ENCODE measurements around the gene MACROD2. TPM values are rescaled to one million over a fixed set of nuclear protein-coding genes. Genes with fewer than 3 reads are reported as not detected.

Gene MACROD2
- total RNA-seq, 1 experiment from 2014 or later = 1.6 TPM

DNA sequence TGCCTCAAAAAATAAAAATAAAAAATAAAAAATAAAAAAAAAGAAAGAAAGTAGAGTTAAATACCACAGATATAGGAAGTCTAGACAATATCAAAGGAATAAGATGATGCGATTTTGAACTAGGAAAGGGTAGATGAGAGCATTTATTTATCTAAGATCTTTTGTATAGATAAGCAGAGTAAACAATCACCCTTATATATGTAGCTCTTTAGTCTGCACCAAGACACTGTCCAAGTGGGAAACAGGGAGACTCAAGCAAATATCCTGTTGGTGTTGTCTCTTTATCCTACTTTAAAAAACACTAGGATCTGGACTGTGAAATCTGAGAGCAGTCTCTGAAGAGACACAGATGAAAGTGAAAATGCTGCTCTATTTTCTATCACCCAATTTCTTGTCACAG, 929.1 kb downstream of the MACROD2 start:
- no peaks in the 10 kb centered on the region for H3K36me3 Mint-ChIP-seq (ENCODE audit: insufficient read depth in 1 of 3, low read depth in 3 of 3)

More for the DNA sequence above, 929.1 kb downstream of the MACROD2 start:
- Histone ChIP-seq H3K4me2 (ENCODE audit: insufficient read depth, insufficient read length, low read length) (no peak overlapping the region), H3K23ac (ENCODE audit: insufficient read length, low read depth, low read length) (no peak overlapping the region), H2BK120ac (ENCODE audit: low read depth, low read length, poor library complexity, severe bottlenecking) (no peak overlapping the region), H3K27ac (ENCODE audit: insufficient read length, low read depth, low read length) (no peak overlapping the region), H2AK5ac (ENCODE audit: insufficient read length, low read length) (no peak overlapping the region), H3K14ac (ENCODE audit: insufficient read depth, low read length) (no peak overlapping the region), H3K79me2 (ENCODE audit: insufficient read depth, low read length) (no peaks in the 10 kb centered on the region), H3K9ac (ENCODE audit: extremely low read depth, insufficient read length, low read length) (no peak overlapping the region), H3K56ac (ENCODE audit: insufficient read length, low read depth, low read length) (no peak overlapping the region), H2AFZ (ENCODE audit: low read length) (no peak overlapping the region), H3K4me1 (ENCODE audit: insufficient read depth, low read length) (no peaks in the 10 kb centered on the region), H3K27me3 (ENCODE audit: insufficient read depth, low read length) (no peaks in the 10 kb centered on the region), H3K4ac (ENCODE audit: low read depth, low read length) (no peak overlapping the region), H2BK12ac (ENCODE audit: insufficient read length, low read depth, low read length) (no peak overlapping the region), H3T11ph (ENCODE audit: low read length) (no peak overlapping the region), H4K5ac (ENCODE audit: insufficient read length, low read depth, low read length) (no peak overlapping the region), H3K9me3 (ENCODE audit: control insufficient read depth, low read depth, low read length) (no peaks in the 10 kb centered on the region), H4K8ac (replicated peaks; ENCODE audit: insufficient read length, low read depth, low read length) (no peak overlapping the region), H2BK15ac (ENCODE audit: low read depth, low read length) (no peak overlapping the region), H4K91ac (ENCODE audit: insufficient read length, low read depth, low read length) (no peak overlapping the region), H3K23me2 (ENCODE audit: insufficient read length, low read depth, low read length, poor library complexity, severe bottlenecking) (peaks cover 3% of the 10 kb centered on the region), H3K79me1 (ENCODE audit: insufficient read depth, low read depth, low read length, poor library complexity, severe bottlenecking) (no peaks in the 10 kb centered on the region), H2BK20ac (ENCODE audit: low read depth, low read length, poor library complexity, severe bottlenecking) (no peak overlapping the region), H3K18ac (ENCODE audit: insufficient read length, low read depth, low read length) (no peak overlapping the region), H2BK5ac (ENCODE audit: insufficient read length, low read length) (no peak overlapping the region), H4K20me1 (ENCODE audit: control insufficient read depth, insufficient read depth, insufficient read length) (no peaks in the 10 kb centered on the region)
- peaks cover 27 to 30% of the 10 kb centered on the region in 2 experiments for H3K4me1 Mint-ChIP-seq
- H3K27ac Mint-ChIP-seq = no peak overlapping the region
- TF ChIP-seq, protein P1, sequence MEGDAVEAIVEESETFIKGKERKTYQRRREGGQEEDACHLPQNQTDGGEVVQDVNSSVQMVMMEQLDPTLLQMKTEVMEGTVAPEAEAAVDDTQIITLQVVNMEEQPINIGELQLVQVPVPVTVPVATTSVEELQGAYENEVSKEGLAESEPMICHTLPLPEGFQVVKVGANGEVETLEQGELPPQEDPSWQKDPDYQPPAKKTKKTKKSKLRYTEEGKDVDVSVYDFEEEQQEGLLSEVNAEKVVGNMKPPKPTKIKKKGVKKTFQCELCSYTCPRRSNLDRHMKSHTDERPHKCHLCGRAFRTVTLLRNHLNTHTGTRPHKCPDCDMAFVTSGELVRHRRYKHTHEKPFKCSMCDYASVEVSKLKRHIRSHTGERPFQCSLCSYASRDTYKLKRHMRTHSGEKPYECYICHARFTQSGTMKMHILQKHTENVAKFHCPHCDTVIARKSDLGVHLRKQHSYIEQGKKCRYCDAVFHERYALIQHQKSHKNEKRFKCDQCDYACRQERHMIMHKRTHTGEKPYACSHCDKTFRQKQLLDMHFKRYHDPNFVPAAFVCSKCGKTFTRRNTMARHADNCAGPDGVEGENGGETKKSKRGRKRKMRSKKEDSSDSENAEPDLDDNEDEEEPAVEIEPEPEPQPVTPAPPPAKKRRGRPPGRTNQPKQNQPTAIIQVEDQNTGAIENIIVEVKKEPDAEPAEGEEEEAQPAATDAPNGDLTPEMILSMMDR (conservative IDR thresholded peaks at IDR 0.05) = no peak
- no peak overlapping the region for H3K4me3 Mint-ChIP-seq
- WGBS (ENCODE audit: extremely low coverage, insufficient read length, low lambda C conversion rate) = no CpG with 5 or more reads among the region's 1 CpG
- DNase-seq = no peak
- no peaks in the 10 kb centered on the region for H3K9me3 Mint-ChIP-seq
- no peaks in the 10 kb centered on the region for H3K27me3 Mint-ChIP-seq (ENCODE audit: low read depth)

All from H9 (cell line).